HG03095 (cell line): ENCODE results near the gene CAMLG.
"Not testable (repeated sequence)": the region's sequence is repeated elsewhere in the genome, so short reads cannot be mapped to it uniquely, and the experiment has no call there.

ENCODE experiments used
- ATAC-seq: cut with Tn5 transposase; IDR thresholded peaks from one replicate; pipeline ENCODE4 v1.9.1; 2021; ENCODE audit warnings: moderate library complexity; ENCODE audit not compliant: unreplicated experiment

CAMLG gene

DNA sequence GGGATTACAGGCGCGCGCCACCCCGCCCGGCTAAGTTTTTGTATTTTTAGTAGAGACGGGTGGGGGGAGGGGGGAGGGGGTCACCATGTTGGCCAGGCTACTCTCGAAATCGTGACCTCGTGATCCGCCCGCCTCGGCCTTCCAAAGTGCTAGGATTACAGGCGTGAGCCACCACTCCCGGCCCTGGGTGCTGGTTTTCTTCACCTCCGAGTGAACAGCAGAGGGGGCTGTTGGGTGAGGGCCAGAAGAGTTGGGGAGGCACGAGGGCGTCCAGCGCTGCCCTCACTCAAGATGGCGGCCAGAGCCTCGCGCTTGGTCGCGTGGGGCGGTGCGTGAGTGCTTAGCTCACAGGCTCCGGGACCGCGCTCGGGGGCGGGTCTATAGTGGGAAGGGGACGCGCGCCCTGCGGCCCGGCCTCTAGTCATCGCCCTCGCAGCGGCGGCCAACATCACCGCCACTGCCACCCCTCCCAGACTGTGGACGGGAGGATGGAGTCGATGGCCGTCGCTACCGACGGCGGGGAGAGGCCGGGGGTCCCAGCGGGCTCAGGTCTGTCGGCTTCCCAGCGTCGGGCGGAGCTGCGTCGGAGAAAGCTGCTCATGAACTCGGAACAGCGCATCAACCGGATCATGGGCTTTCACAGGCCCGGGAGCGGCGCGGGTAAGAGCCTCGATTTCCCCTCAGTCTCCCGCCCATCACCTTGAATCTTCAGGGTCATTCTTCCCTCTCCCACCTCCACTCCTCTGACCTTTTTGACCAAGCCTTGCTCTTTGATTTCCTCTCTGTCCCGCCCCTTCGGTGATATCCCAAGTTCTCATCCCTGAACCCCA lies at the start of gene CAMLG:
Gene CAMLG, plus strand, starts transcription at position 416 of the 830 bp plus-strand sequence. Its CDS starts 73 bp downstream, at position 489.
- peak; percentile 95 for ATAC-seq

DNA sequence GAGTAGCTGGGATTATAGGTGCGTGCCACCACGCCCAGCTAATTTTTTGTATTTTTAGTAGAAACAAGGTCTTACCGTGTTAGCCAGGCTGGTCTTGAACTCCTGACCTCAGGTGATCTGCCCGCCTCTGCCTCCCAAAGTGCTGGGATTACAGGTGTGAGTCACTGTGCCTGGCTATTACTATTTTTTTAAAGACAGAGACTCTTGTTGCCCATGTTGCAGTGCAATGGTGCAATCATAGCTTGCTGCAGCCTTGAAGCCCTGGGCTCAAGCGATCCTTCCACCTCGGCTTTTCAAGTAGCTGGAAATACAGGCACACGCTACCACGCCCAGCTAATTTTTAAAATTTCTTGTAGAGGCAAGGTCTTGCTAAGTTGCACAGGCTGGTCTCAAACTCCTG lies 48.2 kb upstream of the CAMLG start:
- not testable (repeated sequence) for ATAC-seq

DNA sequence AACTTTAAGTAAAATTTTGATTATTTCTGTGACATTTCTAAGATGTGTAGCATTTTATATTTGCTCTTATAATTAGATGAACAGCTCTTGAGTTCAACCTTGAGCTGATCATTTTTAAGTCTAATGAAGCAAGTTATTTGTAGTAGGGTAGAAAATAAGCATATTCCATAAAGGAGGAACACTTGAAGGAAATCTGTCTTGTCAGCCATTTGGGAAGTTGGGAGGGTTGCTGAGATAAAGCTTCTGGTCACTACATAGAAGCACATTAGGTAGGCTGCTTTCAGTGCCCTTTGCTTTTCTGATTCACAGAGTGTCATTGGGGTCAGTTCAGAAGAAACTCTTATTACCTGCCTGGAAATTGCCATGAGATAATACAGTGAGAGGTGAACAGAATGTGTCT lies 45.6 kb upstream of the CAMLG start:
- no peak for ATAC-seq

GRCh38 chr5:134708301-134708700 lies 30.0 kb upstream of the CAMLG start:
- no peak for ATAC-seq

- ATAC-seq = no peak
Observed at GRCh38 chr5:134714120-134714519, 24.2 kb upstream of the CAMLG start.

GRCh38 chr5:134714541-134714940 lies 23.8 kb upstream of the CAMLG start:
- ATAC-seq = no peak

DNA sequence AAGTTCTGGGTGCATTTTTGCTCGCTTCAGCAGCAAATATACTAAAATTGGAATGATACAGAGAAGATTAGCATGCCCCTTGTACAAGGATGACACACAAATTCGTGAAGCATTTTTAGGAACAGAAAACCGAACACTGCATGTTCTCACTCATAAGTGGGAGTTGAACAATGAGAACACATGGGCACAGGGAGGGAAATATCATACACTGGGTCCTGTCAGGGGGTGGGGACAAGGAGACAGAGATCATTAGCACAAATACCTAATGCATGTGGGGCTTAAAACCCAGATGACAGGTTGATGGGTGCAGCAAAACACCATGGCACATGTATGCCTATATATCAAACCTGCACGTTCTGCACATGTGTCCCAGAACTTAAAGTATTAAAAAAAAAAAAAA lies 22.9 kb upstream of the CAMLG start:
- ATAC-seq = not testable (repeated sequence)

DNA sequence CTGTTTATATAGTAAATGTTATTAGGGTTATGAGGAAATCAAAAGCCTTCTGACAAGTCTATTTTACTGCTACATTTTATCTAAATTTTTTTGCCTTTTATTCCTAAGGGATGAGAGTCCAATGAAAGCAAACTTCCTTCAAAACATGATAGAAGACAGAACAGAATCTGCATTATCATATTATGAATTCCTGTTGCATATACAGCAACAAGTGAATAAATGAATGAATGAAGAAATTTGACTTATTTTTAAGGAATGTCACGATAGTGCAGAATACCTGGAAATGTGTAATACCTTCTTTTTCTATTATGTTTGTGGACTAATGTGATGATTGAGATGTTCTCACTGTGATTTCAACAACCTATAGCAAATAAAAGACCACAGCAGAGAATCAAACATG lies 13.5 kb upstream of the CAMLG start:
- no peak for ATAC-seq

GRCh38 chr5:134732819-134733218 lies 5.5 kb upstream of the CAMLG start:
- ATAC-seq = no peak

DNA sequence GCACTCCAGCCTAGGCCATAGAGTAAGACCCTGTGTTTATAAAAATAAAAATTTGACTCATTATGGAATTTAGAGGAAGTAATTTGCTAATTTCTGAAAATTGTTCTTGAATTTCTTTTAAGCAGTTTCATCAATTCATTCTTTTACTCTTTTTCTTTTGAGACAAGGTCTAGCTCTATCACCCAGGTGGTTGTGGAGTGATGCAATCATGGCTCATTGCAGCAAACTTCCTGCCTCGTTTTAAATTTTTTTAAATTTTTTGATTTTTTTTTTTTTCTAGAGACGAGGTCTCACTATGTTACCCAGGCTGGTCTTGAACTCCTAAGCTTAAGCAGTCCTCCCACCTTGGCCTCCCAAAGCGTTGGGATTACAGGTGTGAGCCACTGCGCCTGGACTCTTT lies 3.1 kb upstream of the CAMLG start:
- ATAC-seq = no peak

GRCh38 chr5:134736173-134736812 lies 2.1 kb upstream of the CAMLG start:
- no peak for ATAC-seq

- no peak for ATAC-seq
Observed at GRCh38 chr5:134738963-134739661, 764 bp downstream of the CAMLG start.

- ATAC-seq = no peak
Observed at GRCh38 chr5:134741052-134741451, 2.7 kb downstream of the CAMLG start.

- ATAC-seq = no peak
Observed at GRCh38 chr5:134742134-134742533, 3.8 kb downstream of the CAMLG start.

- no peak for ATAC-seq
Observed at GRCh38 chr5:134749415-134749814, 11.1 kb downstream of the CAMLG start.

DNA sequence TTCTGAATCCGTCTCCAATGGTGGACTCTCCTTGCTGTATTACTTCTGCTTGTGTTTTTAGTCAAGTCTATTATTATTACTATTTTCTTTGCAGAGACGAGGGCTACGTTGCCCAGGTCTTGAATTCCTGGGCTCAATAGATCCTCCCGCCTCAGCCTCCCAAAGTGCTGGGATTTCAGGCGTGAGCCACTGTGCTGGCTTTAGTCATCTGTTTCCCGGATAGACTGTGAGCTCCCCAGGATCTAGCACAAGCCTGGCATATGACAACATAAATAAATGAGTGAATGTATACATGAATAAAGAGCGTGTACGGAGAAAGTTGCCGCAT lies 19.8 kb downstream of the CAMLG start:
- ATAC-seq = peak; percentile 18

- peak; percentile 96 for ATAC-seq
Observed at GRCh38 chr5:134758504-134759341, 20.4 kb downstream of the CAMLG start, which contains the start of gene DDX46. Gene DDX46, plus strand, starts transcription at chr5:134758779. Its CDS starts 160 bp downstream, at chr5:134758939.

GRCh38 chr5:134767528-134768291 lies 29.4 kb downstream of the CAMLG start:
- ATAC-seq = not testable (repeated sequence)

GRCh38 chr5:134769206-134769605 lies 30.9 kb downstream of the CAMLG start:
- no peak for ATAC-seq

DNA sequence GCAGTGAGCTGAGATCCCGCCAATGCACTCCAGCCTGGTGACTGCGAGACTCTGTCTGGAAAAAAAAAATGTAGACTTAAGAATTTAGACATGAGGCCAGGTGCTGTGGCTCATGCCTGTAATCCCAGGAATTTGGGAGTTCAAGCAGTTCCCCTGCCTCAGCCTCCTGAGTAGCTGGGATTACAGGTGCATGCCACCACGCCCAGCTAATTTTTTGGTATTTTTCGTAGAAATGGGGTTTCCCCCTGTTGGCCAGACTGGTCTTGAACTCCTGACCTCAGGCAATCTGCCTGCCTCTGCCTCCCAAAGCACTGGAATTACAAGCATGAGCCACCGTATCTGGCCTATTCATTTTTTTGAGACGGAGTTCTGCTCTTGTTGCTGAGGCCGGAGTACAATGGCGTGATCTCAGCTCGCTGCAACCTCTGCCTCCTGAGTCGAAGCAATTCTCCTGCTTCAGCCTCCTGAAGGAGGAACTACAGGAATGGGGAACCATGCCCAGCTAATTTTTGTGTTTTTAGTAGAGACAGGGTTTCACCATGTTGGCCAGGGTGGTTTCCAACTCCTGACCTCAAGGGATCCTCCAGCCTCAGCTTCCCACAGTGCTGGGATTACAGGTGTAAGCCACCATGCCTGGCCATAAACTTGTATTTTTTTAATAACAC lies 34.2 kb downstream of the CAMLG start:
- no peak for ATAC-seq
